Progenitor cell of endocrine pancreas (in vitro differentiated cells): ENCODE results near the gene TPBG. TPM values are rescaled to one million over a fixed set of nuclear protein-coding genes. Genes with fewer than 3 reads are reported as not detected.

ENCODE experiments used
- DNase-seq: peaks from one replicate; pipeline ENCODE4 v3.0.0; 2021; ENCODE audit warnings: low spot score; ENCODE audit not compliant: unreplicated experiment
- H3K27ac Mint-ChIP-seq: 2 replicates; pipeline ENCODE4 v1.8.0; 2021; ENCODE audit warnings: mild to moderate bottlenecking, moderate library complexity, mixed read lengths
- H3K27me3 Mint-ChIP-seq: 2 replicates; pipeline ENCODE4 v1.8.0; 2021; ENCODE audit warnings: mixed read lengths
- H3K36me3 Mint-ChIP-seq: 2 replicates; pipeline ENCODE4 v1.8.0; 2022; ENCODE audit warnings: mixed read lengths; ENCODE audit not compliant: insufficient read depth
- H3K4me1 Mint-ChIP-seq: 2 replicates; pipeline ENCODE4 v1.8.0; 2021; ENCODE audit warnings: low read depth, mixed read lengths
- H3K4me3 Mint-ChIP-seq: 2 replicates; pipeline ENCODE4 v1.8.0; 2021; ENCODE audit warnings: low read depth, mild to moderate bottlenecking, moderate library complexity, mixed read lengths
- H3K9me3 Mint-ChIP-seq: 2 replicates; pipeline ENCODE4 v1.8.0; 2021; ENCODE audit warnings: low read depth, mixed read lengths
- CTCF ChIP-seq: fragments of 200-600 bp; sonication (generic); IDR thresholded peaks from one replicate; pipeline ENCODE4 v1.5.0; 2021; ENCODE audit warnings: antibody characterized with exemption, mild to moderate bottlenecking; ENCODE audit not compliant: unreplicated experiment
- long read RNA-seq: library from polyadenylated mRNA; unstranded; transcript quantifications from one replicate; pipeline ENCODE4 v2.0.0, GENCODE V29; 2020
- total RNA-seq: library from RNA; stranded (reverse); gene quantifications from 2 replicates; pipeline ENCODE4 v1.2.1, GENCODE V29; 2021

The TPBG gene
- 31.3 and 32.0 TPM in 2 replicates for total RNA-seq
- long read RNA-seq, partial matches to known transcripts, result 0 of 11 reads
- long read RNA-seq, other reads (novel, unspliced or antisense), result 11 of 11 reads

- Mint-ChIP-seq H3K4me3 (peak within 1 kb of the TSS; percentile 97), H3K27me3 (peaks cover 21% of the 10 kb centered on the region), H3K36me3 (peaks cover 4% of the 10 kb centered on the region), H3K27ac (peak within 1 kb of the TSS; percentile 97), H3K4me1 (peaks cover 14% of the 10 kb centered on the region), H3K9me3 (no peaks in the 10 kb centered on the region)
- DNase-seq, result peak; percentile 69
- peak; percentile 60 for TF ChIP-seq CTCF
These were observed at the start of gene TPBG for GRCh38 chr6:82363428-82364086. TSS of gene TPBG (plus strand) at chr6:82363817. CDS start at chr6:82364962, 1,145 bp downstream.

- H3K4me3 Mint-ChIP-seq, result no peak overlapping the region
- H3K27ac Mint-ChIP-seq, result no peak overlapping the region
- TF ChIP-seq CTCF, result no peak
- no peaks in the 10 kb centered on the region for H3K4me1 Mint-ChIP-seq
- H3K36me3 Mint-ChIP-seq, result no peaks in the 10 kb centered on the region
- no peak for DNase-seq
- no peaks in the 10 kb centered on the region for H3K9me3 Mint-ChIP-seq
- no peaks in the 10 kb centered on the region for H3K27me3 Mint-ChIP-seq
These were observed 41.2 kb upstream of the TPBG start for GRCh38 chr6:82322386-82322785.

GRCh38 chr6:82329766-82330165, 33.9 kb upstream of the TPBG start:
- Mint-ChIP-seq H3K27ac (no peak overlapping the region), H3K36me3 (no peaks in the 10 kb centered on the region), H3K9me3 (no peaks in the 10 kb centered on the region), H3K4me3 (no peak overlapping the region), H3K4me1 (no peaks in the 10 kb centered on the region), H3K27me3 (no peaks in the 10 kb centered on the region)
- no peak for TF ChIP-seq CTCF
- DNase-seq, result no peak

GRCh38 chr6:82330171-82330804, 33.3 kb upstream of the TPBG start:
- no peaks in the 10 kb centered on the region for H3K4me1 Mint-ChIP-seq
- no peaks in the 10 kb centered on the region for H3K9me3 Mint-ChIP-seq
- no peak overlapping the region for H3K4me3 Mint-ChIP-seq
- no peak for DNase-seq
- H3K27me3 Mint-ChIP-seq, result no peaks in the 10 kb centered on the region
- no peaks in the 10 kb centered on the region for H3K36me3 Mint-ChIP-seq
- no peak overlapping the region for H3K27ac Mint-ChIP-seq
- no peak for TF ChIP-seq CTCF

- Mint-ChIP-seq H3K9me3 (no peaks in the 10 kb centered on the region), H3K36me3 (no peaks in the 10 kb centered on the region), H3K4me1 (no peaks in the 10 kb centered on the region), H3K4me3 (no peak overlapping the region), H3K27ac (no peak overlapping the region), H3K27me3 (no peaks in the 10 kb centered on the region)
- no peak for DNase-seq
- TF ChIP-seq CTCF, result peak; percentile 12
These were observed 32.4 kb upstream of the TPBG start for GRCh38 chr6:82331031-82331773.
